Measurements from ENCODE around the gene HDAC4.

GRCh38 chr2:239399433-239399920 lies 1.3 kb downstream of the HDAC4 start:
- no peak for TF ChIP-seq CTCF (IDR thresholded peaks at IDR 0.05; ENCODE audit: insufficient read depth, low read depth, low read length)
- no peak for TF ChIP-seq EZH2 (IDR thresholded peaks at IDR 0.05; ENCODE audit: insufficient read depth, low read length)
